HG03520 (cell line): Measurements from ENCODE around the gene PARN.

Experiments
- ATAC-seq: cut with Tn5 transposase; IDR thresholded peaks from one replicate; pipeline ENCODE4 v1.9.1; 2021; ENCODE audit warnings: mild to moderate bottlenecking, moderate library complexity; ENCODE audit not compliant: unreplicated experiment

Gene PARN

GRCh38 chr16:14530046-14530445, 100.0 kb downstream of the PARN start:
- no peak for ATAC-seq

GRCh38 chr16:14529010-14529669, 100.9 kb downstream of the PARN start:
- ATAC-seq: no peak

- ATAC-seq: no peak
Measured at GRCh38 chr16:14528306-14528705, 101.8 kb downstream of the PARN start.

- no peak for ATAC-seq
Measured at GRCh38 chr16:14527411-14528044, 102.5 kb downstream of the PARN start.

GRCh38 chr16:14525596-14525995, 104.5 kb downstream of the PARN start:
- ATAC-seq: no peak

GRCh38 chr16:14524979-14525378, 105.1 kb downstream of the PARN start:
- ATAC-seq: no peak

- ATAC-seq: no peak
Measured at GRCh38 chr16:14523632-14524031, 106.4 kb downstream of the PARN start.

GRCh38 chr16:14522671-14523070, 107.4 kb downstream of the PARN start:
- no peak for ATAC-seq

- no peak for ATAC-seq
Measured at GRCh38 chr16:14520753-14521152, 109.3 kb downstream of the PARN start.

- no peak for ATAC-seq
Measured at GRCh38 chr16:14514967-14515366, 115.1 kb downstream of the PARN start.

- no peak for ATAC-seq
Measured at GRCh38 chr16:14513389-14514107, 116.5 kb downstream of the PARN start.

GRCh38 chr16:14511800-14512135, 118.3 kb downstream of the PARN start:
- no peak for ATAC-seq

- ATAC-seq: no peak
Measured at GRCh38 chr16:14510939-14511799, 118.9 kb downstream of the PARN start.

- no peak for ATAC-seq
Measured at GRCh38 chr16:14510581-14510938, 119.5 kb downstream of the PARN start.

- ATAC-seq: no peak
Measured at GRCh38 chr16:14509675-14510132, 120.4 kb downstream of the PARN start.

GRCh38 chr16:14509055-14509454, 121.0 kb downstream of the PARN start:
- ATAC-seq: no peak

GRCh38 chr16:14505846-14506245, 124.2 kb downstream of the PARN start:
- ATAC-seq: no peak

GRCh38 chr16:14502932-14503741, 126.9 kb downstream of the PARN start:
- ATAC-seq: peak; percentile 69

GRCh38 chr16:14502256-14502875, 127.7 kb downstream of the PARN start:
- ATAC-seq: no peak
